ENCODE measurements around the gene HOXD12. TPM values are rescaled to one million over a fixed set of nuclear protein-coding genes. Genes with fewer than 3 reads are reported as not detected.

Gene HOXD12
- total and polyA plus RNA-seq, 12 donors = not detected

DNA sequence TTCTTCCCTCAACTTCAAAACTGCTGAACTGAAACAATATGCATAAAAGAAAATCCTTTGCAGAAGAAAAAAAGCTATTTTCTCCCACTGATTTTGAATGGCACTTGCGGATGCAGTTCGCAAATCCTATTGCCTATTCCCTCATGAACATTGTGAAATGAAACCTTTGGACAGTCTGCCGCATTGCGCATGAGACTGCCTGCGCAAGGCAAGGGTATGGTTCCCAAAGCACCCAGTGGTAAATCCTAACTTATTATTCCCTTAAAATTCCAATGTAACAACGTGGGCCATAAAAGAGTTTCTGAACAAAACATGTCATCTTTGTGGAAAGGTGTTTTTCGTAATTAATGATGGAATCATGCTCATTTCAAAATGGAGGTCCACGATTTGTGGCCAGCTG lies 38.3 kb downstream of the HOXD12 start:
- TF ChIP-seq, protein P1, sequence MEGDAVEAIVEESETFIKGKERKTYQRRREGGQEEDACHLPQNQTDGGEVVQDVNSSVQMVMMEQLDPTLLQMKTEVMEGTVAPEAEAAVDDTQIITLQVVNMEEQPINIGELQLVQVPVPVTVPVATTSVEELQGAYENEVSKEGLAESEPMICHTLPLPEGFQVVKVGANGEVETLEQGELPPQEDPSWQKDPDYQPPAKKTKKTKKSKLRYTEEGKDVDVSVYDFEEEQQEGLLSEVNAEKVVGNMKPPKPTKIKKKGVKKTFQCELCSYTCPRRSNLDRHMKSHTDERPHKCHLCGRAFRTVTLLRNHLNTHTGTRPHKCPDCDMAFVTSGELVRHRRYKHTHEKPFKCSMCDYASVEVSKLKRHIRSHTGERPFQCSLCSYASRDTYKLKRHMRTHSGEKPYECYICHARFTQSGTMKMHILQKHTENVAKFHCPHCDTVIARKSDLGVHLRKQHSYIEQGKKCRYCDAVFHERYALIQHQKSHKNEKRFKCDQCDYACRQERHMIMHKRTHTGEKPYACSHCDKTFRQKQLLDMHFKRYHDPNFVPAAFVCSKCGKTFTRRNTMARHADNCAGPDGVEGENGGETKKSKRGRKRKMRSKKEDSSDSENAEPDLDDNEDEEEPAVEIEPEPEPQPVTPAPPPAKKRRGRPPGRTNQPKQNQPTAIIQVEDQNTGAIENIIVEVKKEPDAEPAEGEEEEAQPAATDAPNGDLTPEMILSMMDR (IDR thresholded peaks at IDR 0.05) = no peak
- peak overlapping the region in 1 of 10 donors; percentile 35 for H3K27ac ChIP-seq
- no peak for ATAC-seq

DNA sequence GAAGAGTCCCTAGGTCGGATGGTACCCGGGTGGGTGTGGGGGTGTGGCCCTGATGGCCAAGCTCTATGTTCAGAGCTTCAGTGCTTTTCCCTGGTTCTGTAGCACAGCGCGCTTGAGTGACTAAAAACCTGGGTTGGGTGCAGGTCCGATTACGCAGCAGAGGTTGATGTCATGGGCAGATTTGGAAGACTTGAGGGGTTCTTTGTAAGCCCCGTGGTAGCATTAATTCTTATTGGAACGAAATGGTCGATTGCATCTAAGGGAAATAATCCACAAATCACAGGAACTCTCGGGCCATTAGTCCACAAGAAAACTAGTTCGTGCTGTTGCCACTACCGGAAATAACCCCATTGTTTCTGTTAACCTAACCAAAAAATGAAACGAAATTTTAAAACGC lies 38.9 kb downstream of the HOXD12 start:
- 12 to 13% methylated on average over 14 of the region's 14 CpGs for WGBS, 2 donors
- TF ChIP-seq, protein P1 (IDR thresholded peaks at IDR 0.05) = no peak
- intact Hi-C loops (cut with DNase I) = loop anchor here in 1 of 10 donors (10.0 kb wide), 1 partner anchor 676 kb away; no protein-coding TSS in a partner anchor

More for the DNA sequence above, 38.3 kb downstream of the HOXD12 start:
- peaks cover 30 to 100% (median 98%) of the 10 kb centered on the region in 7 donors for H3K27me3 ChIP-seq
- no peak for DNase-seq
- 38 to 39% methylated on average over 8 of the region's 8 CpGs for WGBS, 2 donors
- no peaks in the 10 kb centered on the region for H3K36me3 ChIP-seq
- H3K4me1 ChIP-seq = peaks cover 0 to 24% (median 18%) of the 10 kb centered on the region in 9 donors
- no peaks in the 10 kb centered on the region for H3K9me3 ChIP-seq
- intact Hi-C loops (cut with DNase I) = loop anchor here in 1 of 10 donors (10.0 kb wide), 1 partner anchor 677 kb away; no protein-coding TSS in a partner anchor
- H3K4me3 ChIP-seq = peak overlapping the region in 1 of 10 donors; percentile 56

DNA sequence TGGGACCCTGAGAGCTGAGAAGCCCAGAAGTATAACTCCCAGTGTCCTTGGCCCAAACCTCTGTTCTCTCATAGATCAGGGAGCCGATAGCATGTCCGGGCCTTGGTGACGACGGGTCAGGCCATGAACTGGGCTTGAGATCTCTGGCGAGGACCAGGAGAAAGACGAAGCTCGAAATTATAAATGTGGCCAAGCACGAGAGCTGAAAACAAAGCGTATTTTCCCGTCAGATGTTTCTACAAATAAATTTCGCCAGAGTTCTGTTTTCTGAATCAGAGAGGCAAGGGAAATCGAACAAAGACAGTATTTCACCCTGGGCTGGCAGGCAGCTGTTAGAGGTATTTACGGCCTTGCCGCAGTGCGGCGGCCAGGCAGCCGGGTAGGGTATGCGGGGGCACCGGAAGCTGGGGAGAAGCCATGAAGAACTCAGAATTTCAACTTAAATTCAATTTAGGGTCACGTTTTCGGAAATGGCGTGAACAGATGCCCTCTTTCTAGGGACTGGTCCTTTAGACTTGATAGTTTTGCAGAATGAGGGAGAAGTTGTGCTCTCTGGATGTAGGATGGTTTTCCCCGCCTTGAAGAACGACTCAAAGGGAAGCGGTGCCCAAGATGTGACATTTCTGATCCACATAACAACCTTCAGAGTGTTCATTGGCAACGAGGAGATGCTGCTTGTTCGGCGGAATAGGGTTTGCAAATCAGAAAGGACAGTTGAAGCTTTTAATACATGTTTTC lies 39.5 kb downstream of the HOXD12 start:
- Histone ChIP-seq H3K36me3 (no peaks in the 10 kb centered on the region), H3K27me3 (peaks cover 22 to 100% (median 98%) of the 10 kb centered on the region in 7 donors), H3K4me3 (no peak overlapping the region), H3K9me3 (no peaks in the 10 kb centered on the region), H3K4me1 (peaks cover 0 to 24% (median 18%) of the 10 kb centered on the region in 9 donors), H3K27ac (peak overlapping the region in 3 of 10 donors; percentile 9 to 47 (median 35))
- DNase-seq (no peak), ATAC-seq (no peak)
- intact Hi-C loops (cut with DNase I) = loop anchor here in 1 of 10 donors (10.0 kb wide), 1 partner anchor 676 kb away; no protein-coding TSS in a partner anchor
- TF ChIP-seq, protein P1 (IDR thresholded peaks at IDR 0.05) = no peak
- WGBS, 2 donors = 16 to 19% methylated on average over 28 of the region's 28 CpGs

More for the DNA sequence above, 38.9 kb downstream of the HOXD12 start:
- ATAC-seq (no peak), DNase-seq (no peak)
- Histone ChIP-seq H3K27ac (peak overlapping the region in 3 of 10 donors; percentile 9 to 47 (median 35)), H3K9me3 (no peaks in the 10 kb centered on the region), H3K36me3 (no peaks in the 10 kb centered on the region), H3K4me1 (peaks cover 0 to 24% (median 18%) of the 10 kb centered on the region in 9 donors), H3K4me3 (no peak overlapping the region), H3K27me3 (peaks cover 24 to 100% (median 98%) of the 10 kb centered on the region in 7 donors)

DNA sequence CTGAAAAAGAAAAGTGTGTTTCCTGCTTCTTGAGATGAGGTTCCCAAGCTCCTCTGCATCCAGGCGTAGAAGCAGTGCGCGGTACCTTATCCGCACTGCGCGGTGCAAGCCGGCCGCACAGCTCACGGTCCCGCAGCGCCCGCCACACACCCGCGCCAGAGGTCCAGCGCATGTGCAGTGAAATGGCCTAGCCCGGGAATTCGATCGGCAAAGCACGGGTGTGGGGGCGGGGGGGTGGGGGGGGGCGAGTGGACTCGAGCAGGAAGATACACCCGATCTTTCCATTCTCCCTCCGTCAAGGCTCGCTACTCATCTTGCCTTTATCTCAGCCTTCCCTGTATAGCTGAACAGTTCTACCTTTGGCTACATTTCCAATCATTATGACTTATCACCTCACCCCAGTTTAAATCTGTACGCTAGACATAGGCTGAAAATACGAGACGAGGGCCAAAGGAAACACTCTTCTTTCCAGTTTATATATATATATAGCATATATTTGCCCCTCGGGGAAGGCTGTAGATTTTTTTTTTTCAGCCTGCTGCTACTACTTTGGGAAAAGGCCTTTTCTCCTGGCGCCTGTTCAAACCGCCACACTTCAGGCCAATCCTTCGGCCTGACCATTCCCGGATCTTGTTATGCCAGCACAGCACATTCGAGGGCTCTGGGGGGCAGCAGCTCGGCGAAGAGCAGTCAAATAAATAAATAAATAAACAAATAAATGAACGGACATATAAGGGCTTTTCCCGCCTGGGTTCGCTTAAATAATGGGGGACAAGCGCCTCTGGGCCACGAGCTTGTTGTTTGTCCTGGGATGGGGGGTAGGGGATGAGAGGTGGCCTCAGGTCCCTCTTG lies 40.3 kb downstream of the HOXD12 start:
- Histone ChIP-seq H3K4me3 (peak overlapping the region; percentile 11 to 65 (median 46)), H3K27me3 (peaks cover 22 to 100% (median 98%) of the 10 kb centered on the region in 7 donors), H3K36me3 (no peaks in the 10 kb centered on the region), H3K4me1 (peaks cover 0 to 24% (median 18%) of the 10 kb centered on the region in 9 donors), H3K27ac (peak overlapping the region in 3 of 10 donors; percentile 47 to 57 (median 56)), H3K9me3 (no peaks in the 10 kb centered on the region)
- TF ChIP-seq, protein P1 (IDR thresholded peaks at IDR 0.05) = no peak
- intact Hi-C loops (cut with DNase I) = loop anchor here (1.0 to 10.0 kb wide), 16 partner anchors 127 to 675 kb away; partner anchors contain the start of gene MTX2 (in 1 of the 10)
- DNase-seq (no peak), ATAC-seq (peak in 1 of 8 donors; percentile 6)
- 15 to 18% methylated on average over 41 of the region's 41 CpGs for WGBS, 2 donors

Data from heart right ventricle (tissue), 16 donors.